Activated CD4-positive, alpha-beta T cell treated with anti-CD3 and anti-CD28 coated beads for 36 hours (primary cell): ENCODE measurements around the gene XPO6. TPM values are rescaled to one million over a fixed set of nuclear protein-coding genes. Genes with fewer than 3 reads are reported as not detected.

Experiments used
- ATAC-seq: fragments of 200-7000 bp; cut with Tn5 transposase; one replicate; pipeline ENCODE4 v1.10.0; 2021; ENCODE audit warnings: mild to moderate bottlenecking, moderate library complexity
- CTCF ChIA-PET: fragments of 350-600 bp; sonication (Branson Sonifier 250); formaldehyde crosslinking; loops from one replicate; lab custom pipeline; 2021; ENCODE audit warnings: antibody characterized with exemption; lab: Charles Lee
- POLR2A ChIA-PET: fragments of 350-600 bp; sonication (Branson Sonifier 250); formaldehyde crosslinking; loops from one replicate; lab custom pipeline; 2021; ENCODE audit warnings: antibody characterized with exemption, inconsistent platforms; lab: Charles Lee
- DNase-seq: peaks from one replicate; pipeline ENCODE4 v3.0.0-alpha.2; 2020
- H3K27ac Mint-ChIP-seq: one replicate; pipeline ENCODE4 v1.8.0; 2021; ENCODE audit warnings: mixed read lengths
- H3K27me3 Mint-ChIP-seq: one replicate; pipeline ENCODE4 v1.8.0; 2021; ENCODE audit warnings: mixed read lengths
- H3K36me3 Mint-ChIP-seq: one replicate; pipeline ENCODE4 v1.8.0; 2021; ENCODE audit warnings: low read depth, mixed read lengths
- H3K4me1 Mint-ChIP-seq: one replicate; pipeline ENCODE4 v1.8.0; 2021; ENCODE audit warnings: mixed read lengths
- H3K4me3 Mint-ChIP-seq: one replicate; pipeline ENCODE4 v1.8.0; 2021; ENCODE audit warnings: mild to moderate bottlenecking, moderate library complexity, mixed read lengths
- H3K9me3 Mint-ChIP-seq: one replicate; pipeline ENCODE4 v1.8.0; 2021; ENCODE audit warnings: low read depth, mixed read lengths
- intact Hi-C, 2 experiments: fragments of 100-400 bp; cut with DNase I in 1 of 2; cut with micrococcal nuclease in 1 of 2; formaldehyde crosslinking; loops; one replicate each; pipeline versions ENCODE4 v1.14.2 to v1.15.1; 2022 to 2024; cut with DNase I, micrococcal nuclease
- total RNA-seq, 2 experiments: library from RNA; stranded (reverse); gene quantifications; one replicate each; pipeline ENCODE4 v1.2.3, GENCODE V29; 2021

XPO6 gene
- total RNA-seq, 2 experiments from 2014 or later: 241 to 368 TPM

DNA sequence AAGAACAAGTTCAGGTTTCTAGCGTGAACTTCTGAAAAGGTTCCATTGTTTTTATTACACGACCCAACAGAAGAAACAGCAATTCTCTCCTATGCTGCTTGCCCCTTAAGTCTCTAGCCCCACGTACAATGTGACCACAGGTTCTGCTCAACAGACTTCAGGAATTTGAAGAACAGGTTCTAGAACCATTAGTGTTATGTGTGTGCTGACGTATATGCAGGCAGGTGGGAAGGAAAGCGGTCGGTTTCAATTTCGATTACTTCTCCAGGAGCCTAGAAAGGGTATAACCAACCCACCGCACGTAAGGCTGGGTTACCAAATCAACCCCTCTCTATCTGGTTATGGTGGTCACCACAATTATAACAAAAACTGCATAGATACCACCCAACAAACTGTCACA lies 39.4 kb downstream of the XPO6 start:
- intact Hi-C loops: no loop called here
- POLR2A ChIA-PET: interaction anchor here (0.6 kb wide), 1 partner anchor 883 kb away, joined by 3 read pairs; no protein-coding TSS in a partner anchor
- Mint-ChIP-seq H3K27me3 (no peaks in the 10 kb centered on the region), H3K4me3 (no peak overlapping the region), H3K36me3 (peaks cover 68% of the 10 kb centered on the region), H3K4me1 (peaks cover 76% of the 10 kb centered on the region), H3K27ac (peak overlapping the region; percentile 44), H3K9me3 (no peaks in the 10 kb centered on the region)
- ATAC-seq (no peak), DNase-seq (no peak)
- CTCF ChIA-PET: no interaction called here

- Mint-ChIP-seq H3K4me1 (peaks cover 78% of the 10 kb centered on the region), H3K27ac (peak overlapping the region; percentile 44), H3K4me3 (no peak overlapping the region), H3K27me3 (no peaks in the 10 kb centered on the region), H3K36me3 (peaks cover 68% of the 10 kb centered on the region), H3K9me3 (no peaks in the 10 kb centered on the region)
- POLR2A ChIA-PET: interaction anchor here (0.6 kb wide), 1 partner anchor 883 kb away, joined by 3 read pairs; no protein-coding TSS in a partner anchor
- intact Hi-C loops: no loop called here
- ATAC-seq: no peak
- CTCF ChIA-PET: no interaction called here
- no peak for DNase-seq
Measured at GRCh38 chr16:28171816-28172215, 39.9 kb downstream of the XPO6 start.

- H3K9me3 Mint-ChIP-seq: no peaks in the 10 kb centered on the region
- H3K4me1 Mint-ChIP-seq: peaks cover 85% of the 10 kb centered on the region
- ChIA-PET POLR2A (no interaction called here), CTCF (interaction anchor here (1.1 kb wide), 1 partner anchor 25 kb away, joined by 8 read pairs; no protein-coding TSS in a partner anchor)
- peak; percentile 77 for ATAC-seq
- intact Hi-C loops: no loop called here
- H3K4me3 Mint-ChIP-seq: peak overlapping the region; percentile 2
- peak; percentile 68 for DNase-seq
- peak overlapping the region; percentile 84 for H3K27ac Mint-ChIP-seq
- no peaks in the 10 kb centered on the region for H3K27me3 Mint-ChIP-seq
- H3K36me3 Mint-ChIP-seq: peaks cover 70% of the 10 kb centered on the region
Measured at GRCh38 chr16:28168991-28169554, 42.7 kb downstream of the XPO6 start.

DNA sequence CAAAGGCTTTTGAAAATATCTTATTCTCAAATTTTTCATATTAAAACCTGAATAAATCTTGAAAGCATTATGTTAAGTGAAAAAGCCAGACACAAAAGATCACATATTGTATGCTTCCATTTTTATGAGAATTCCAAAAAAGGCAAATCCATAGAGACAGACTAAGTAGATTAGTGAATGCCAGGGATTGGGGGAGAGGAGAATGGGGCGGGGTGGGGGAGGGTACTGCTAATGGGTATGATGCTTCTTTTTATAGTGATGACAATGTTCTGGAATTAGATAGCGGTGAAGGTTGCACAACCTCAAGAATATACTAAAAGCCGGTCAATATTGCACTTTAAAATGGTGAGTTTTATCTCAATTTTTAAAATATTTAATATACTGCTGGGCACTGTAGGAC lies 44.0 kb downstream of the XPO6 start:
- Mint-ChIP-seq H3K27me3 (no peaks in the 10 kb centered on the region), H3K9me3 (no peaks in the 10 kb centered on the region), H3K4me3 (no peak overlapping the region), H3K36me3 (peaks cover 67% of the 10 kb centered on the region), H3K27ac (peak overlapping the region; percentile 67), H3K4me1 (peaks cover 83% of the 10 kb centered on the region)
- ATAC-seq: no peak
- DNase-seq: no peak
- intact Hi-C loops: loop anchor here (1.0 to 2.0 kb wide), 5 partner anchors 15 to 44 kb away; partner anchors contain the start of gene XPO6 (in 1 of the 2)
- ChIA-PET POLR2A (no interaction called here), CTCF (no interaction called here)

DNA sequence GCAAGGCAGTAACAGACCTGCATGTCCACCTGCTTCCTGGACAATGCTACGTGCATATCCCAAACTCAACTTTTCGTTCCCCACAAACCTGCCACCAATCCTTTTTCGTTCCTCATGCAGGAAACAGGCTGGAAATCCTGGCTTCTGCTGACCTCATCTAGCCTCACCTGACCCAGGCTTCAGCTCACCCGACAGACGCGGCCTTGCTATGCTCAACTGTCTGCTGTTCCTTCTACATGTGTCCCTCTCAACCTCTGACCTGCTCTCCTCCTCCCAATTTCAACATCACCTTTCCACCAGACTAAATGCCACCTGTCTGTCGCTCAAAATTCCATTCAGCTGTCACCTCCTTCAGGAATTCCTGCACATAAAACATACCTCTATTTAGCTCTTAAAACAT lies 44.5 kb downstream of the XPO6 start:
- DNase-seq: no peak
- ChIA-PET CTCF (interaction anchor here (0.7 kb wide), 2 partner anchors 14 to 33 kb away, joined by 3 to 4 read pairs; no protein-coding TSS in a partner anchor), POLR2A (interaction anchor here (1.2 kb wide), 1 partner anchor 27 kb away, joined by 5 read pairs; no protein-coding TSS in a partner anchor)
- no peak for ATAC-seq
- intact Hi-C loops: loop anchor here (1.0 to 2.0 kb wide), 5 partner anchors 14 to 44 kb away; partner anchors contain the start of gene XPO6 (in 1 of the 2)
- peaks cover 62% of the 10 kb centered on the region for H3K36me3 Mint-ChIP-seq
- H3K9me3 Mint-ChIP-seq: no peaks in the 10 kb centered on the region
- peak overlapping the region; percentile 67 for H3K27ac Mint-ChIP-seq
- H3K4me1 Mint-ChIP-seq: peaks cover 83% of the 10 kb centered on the region
- H3K27me3 Mint-ChIP-seq: no peaks in the 10 kb centered on the region
- H3K4me3 Mint-ChIP-seq: no peak overlapping the region

GRCh38 chr16:28166394-28167208 lies 45.2 kb downstream of the XPO6 start:
- Mint-ChIP-seq H3K27me3 (no peaks in the 10 kb centered on the region), H3K36me3 (peaks cover 62% of the 10 kb centered on the region), H3K4me1 (peaks cover 83% of the 10 kb centered on the region), H3K4me3 (no peak overlapping the region), H3K9me3 (no peaks in the 10 kb centered on the region), H3K27ac (peak overlapping the region; percentile 67)
- intact Hi-C loops: loop anchor here (1.0 to 2.0 kb wide), 6 partner anchors 14 to 45 kb away; partner anchors contain the start of gene XPO6 (in 1 of the 2)
- ChIA-PET POLR2A (interaction anchor here (1.2 kb wide), 1 partner anchor 27 kb away, joined by 5 read pairs; no protein-coding TSS in a partner anchor), CTCF (interaction anchor here (0.6 to 0.7 kb wide), 3 partner anchors 13 to 800 kb away, joined by 3 to 4 read pairs (median 3); no protein-coding TSS in a partner anchor)
- ATAC-seq (peak; percentile 92), DNase-seq (peak; percentile 53)

- ChIA-PET CTCF (interaction anchor here (0.9 to 1.5 kb wide), 5 partner anchors 11 to 53 kb away, joined by 3 to 5 read pairs (median 4); no protein-coding TSS in a partner anchor), POLR2A (no interaction called here)
- intact Hi-C loops: no loop called here
- H3K9me3 Mint-ChIP-seq: no peaks in the 10 kb centered on the region
- no peaks in the 10 kb centered on the region for H3K27me3 Mint-ChIP-seq
- DNase-seq (no peak), ATAC-seq (no peak)
- H3K4me1 Mint-ChIP-seq: peaks cover 88% of the 10 kb centered on the region
- H3K27ac Mint-ChIP-seq: peak overlapping the region; percentile 64
- peaks cover 68% of the 10 kb centered on the region for H3K36me3 Mint-ChIP-seq
- no peak overlapping the region for H3K4me3 Mint-ChIP-seq
Measured at GRCh38 chr16:28165598-28165997, 46.2 kb downstream of the XPO6 start.

GRCh38 chr16:28164140-28164539 lies 47.6 kb downstream of the XPO6 start:
- ChIA-PET POLR2A (no interaction called here), CTCF (interaction anchor here (0.7 to 1.3 kb wide), 3 partner anchors 12 to 29 kb away, joined by 3 read pairs; no protein-coding TSS in a partner anchor)
- H3K4me3 Mint-ChIP-seq: no peak overlapping the region
- ATAC-seq: no peak
- peaks cover 65% of the 10 kb centered on the region for H3K36me3 Mint-ChIP-seq
- no peak for DNase-seq
- peaks cover 85% of the 10 kb centered on the region for H3K4me1 Mint-ChIP-seq
- H3K9me3 Mint-ChIP-seq: no peaks in the 10 kb centered on the region
- H3K27ac Mint-ChIP-seq: peak overlapping the region; percentile 71
- intact Hi-C loops: no loop called here
- no peaks in the 10 kb centered on the region for H3K27me3 Mint-ChIP-seq

DNA sequence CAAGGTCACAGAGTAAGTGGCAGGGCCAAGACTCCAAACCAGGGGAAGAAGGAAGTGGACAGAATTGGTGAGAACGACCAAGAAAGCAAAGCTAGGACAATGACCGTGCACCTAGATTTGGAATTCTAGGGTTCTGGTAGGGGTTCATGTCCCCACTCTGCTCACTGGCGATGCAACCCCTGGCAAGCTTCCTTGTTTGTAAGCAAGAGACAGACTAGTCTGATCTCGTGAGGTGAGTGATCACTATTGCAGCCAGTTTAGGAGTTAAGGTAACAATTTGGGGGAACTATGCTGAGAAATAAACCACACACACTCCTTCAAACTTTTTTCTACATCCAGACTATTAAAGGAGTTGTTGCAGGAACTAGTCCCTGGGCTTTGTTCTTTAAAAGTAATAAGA lies 48.1 kb downstream of the XPO6 start:
- Mint-ChIP-seq H3K4me1 (peaks cover 83% of the 10 kb centered on the region), H3K27ac (peak overlapping the region; percentile 71), H3K27me3 (no peaks in the 10 kb centered on the region), H3K4me3 (no peak overlapping the region), H3K9me3 (no peaks in the 10 kb centered on the region), H3K36me3 (peaks cover 64% of the 10 kb centered on the region)
- ChIA-PET POLR2A (no interaction called here), CTCF (interaction anchor here (0.9 to 1.3 kb wide), 2 partner anchors 11 to 29 kb away, joined by 3 read pairs; no protein-coding TSS in a partner anchor)
- ATAC-seq (no peak), DNase-seq (no peak)
- intact Hi-C loops: no loop called here

DNA sequence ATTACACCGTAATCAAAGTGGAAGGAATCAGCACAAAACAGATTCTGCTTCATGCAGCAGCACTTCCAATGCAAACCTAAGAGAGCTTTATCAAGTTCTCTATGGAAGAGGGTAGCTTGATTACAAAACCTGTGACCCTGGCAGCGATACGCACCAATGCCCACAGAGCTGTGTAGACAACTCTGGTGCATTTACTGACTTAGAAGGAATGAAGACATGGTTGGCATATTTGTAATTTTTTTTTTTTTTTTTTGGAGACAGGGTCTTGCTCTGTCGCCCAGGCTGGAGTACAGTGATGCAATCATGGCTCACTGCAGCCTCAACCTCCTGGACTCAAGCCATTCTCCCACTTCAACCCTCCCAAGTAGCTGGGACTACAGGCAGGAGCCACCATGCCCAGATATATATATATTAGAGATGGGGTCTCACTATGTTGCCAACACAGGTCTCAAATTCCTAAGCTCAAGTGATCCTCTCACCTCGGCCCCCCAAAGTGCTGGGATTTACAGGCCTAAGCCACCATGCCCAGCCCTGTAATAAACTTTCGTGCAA lies 49.4 kb downstream of the XPO6 start:
- H3K9me3 Mint-ChIP-seq: no peaks in the 10 kb centered on the region
- ATAC-seq (no peak), DNase-seq (no peak)
- peaks cover 80% of the 10 kb centered on the region for H3K4me1 Mint-ChIP-seq
- H3K27ac Mint-ChIP-seq: no peak overlapping the region
- CTCF ChIA-PET: interaction anchor here (0.6 to 1.1 kb wide), 3 partner anchors 16 to 27 kb away, joined by 3 read pairs; no protein-coding TSS in a partner anchor
- H3K36me3 Mint-ChIP-seq: peaks cover 68% of the 10 kb centered on the region
- H3K4me3 Mint-ChIP-seq: no peak overlapping the region
- intact Hi-C loops: no loop called here
- POLR2A ChIA-PET: interaction anchor here (0.6 kb wide), 1 partner anchor 41 kb away, joined by 3 read pairs; no protein-coding TSS in a partner anchor
- H3K27me3 Mint-ChIP-seq: no peaks in the 10 kb centered on the region

DNA sequence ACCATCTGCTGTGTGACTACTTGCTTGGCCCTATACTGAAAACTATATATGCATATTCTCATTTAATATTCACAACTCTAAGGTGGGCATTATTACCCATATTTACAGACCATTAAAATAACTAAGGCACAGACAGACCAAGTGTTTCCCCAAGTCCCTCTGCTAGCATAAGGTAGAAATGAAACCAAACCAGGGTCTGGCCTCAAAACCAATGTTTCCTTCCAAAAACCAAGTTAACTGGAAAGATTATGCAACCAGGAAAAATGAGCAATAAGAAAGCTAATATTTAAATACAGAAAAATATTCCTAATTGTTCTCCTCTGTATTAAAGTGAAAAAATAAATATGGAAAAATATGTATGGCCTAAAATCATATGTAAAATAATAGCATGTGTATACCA lies 50.1 kb downstream of the XPO6 start:
- peaks cover 76% of the 10 kb centered on the region for H3K4me1 Mint-ChIP-seq
- peaks cover 64% of the 10 kb centered on the region for H3K36me3 Mint-ChIP-seq
- ATAC-seq (no peak), DNase-seq (no peak)
- no peak overlapping the region for H3K27ac Mint-ChIP-seq
- ChIA-PET CTCF (interaction anchor here (0.7 to 1.1 kb wide), 4 partner anchors 11 to 47 kb away, joined by 3 read pairs; no protein-coding TSS in a partner anchor), POLR2A (interaction anchor here (0.6 kb wide), 1 partner anchor 42 kb away, joined by 3 read pairs; no protein-coding TSS in a partner anchor)
- H3K9me3 Mint-ChIP-seq: no peaks in the 10 kb centered on the region
- no peaks in the 10 kb centered on the region for H3K27me3 Mint-ChIP-seq
- intact Hi-C loops: no loop called here
- H3K4me3 Mint-ChIP-seq: no peak overlapping the region
